Activated CD4-positive, alpha-beta memory T cell treated with anti-CD3 and anti-CD28 coated beads, Interleukin-2, amount 10 ng/mL, durations not matched to agents 7 days and 5 days (primary cell): ENCODE results near the gene ERG28. TPM values are rescaled to one million over a fixed set of nuclear protein-coding genes. Genes with fewer than 3 reads are reported as not detected.

Experiments
- CTCF ChIA-PET: fragments of 350-600 bp; sonication (Branson Sonifier 250); formaldehyde crosslinking; loops from one replicate; lab custom pipeline; 2021; ENCODE audit warnings: antibody characterized with exemption, inconsistent platforms; lab: Charles Lee
- POLR2A ChIA-PET: fragments of 350-600 bp; sonication (Branson Sonifier 250); formaldehyde crosslinking; loops from one replicate; lab custom pipeline; 2021; ENCODE audit warnings: antibody characterized with exemption; lab: Charles Lee
- DNase-seq: peaks from one replicate; pipeline ENCODE4 v3.0.0-alpha.2; 2020
- H3K27ac Mint-ChIP-seq: one replicate; pipeline ENCODE4 v1.8.0; 2021; ENCODE audit warnings: mild to moderate bottlenecking, mixed read lengths
- H3K27me3 Mint-ChIP-seq: one replicate; pipeline ENCODE4 v1.8.0; 2021; ENCODE audit warnings: mixed read lengths
- H3K36me3 Mint-ChIP-seq: one replicate; pipeline ENCODE4 v1.8.0; 2021; ENCODE audit warnings: low read depth, mixed read lengths
- H3K4me1 Mint-ChIP-seq: one replicate; pipeline ENCODE4 v1.8.0; 2021; ENCODE audit warnings: mixed read lengths
- H3K4me3 Mint-ChIP-seq: one replicate; pipeline ENCODE4 v1.8.0; 2021; ENCODE audit warnings: mild to moderate bottlenecking, mixed read lengths
- H3K9me3 Mint-ChIP-seq: one replicate; pipeline ENCODE4 v1.8.0; 2021; ENCODE audit warnings: mixed read lengths
- total RNA-seq, 2 experiments: library from RNA; stranded (reverse); gene quantifications; one replicate each; pipeline ENCODE4 v1.2.3, GENCODE V29; 2021

ERG28 gene
- total RNA-seq, 2 experiments from 2014 or later = 26.9 to 29.4 TPM

GRCh38 chr14:75654127-75654732 lies 6.4 kb downstream of the ERG28 start:
- CTCF ChIA-PET = interaction anchor here (0.8 to 16.1 kb wide), 24 partner anchors 9 to 349 kb away, joined by 3 to 185 read pairs (median 3); partner anchors contain the start of gene FLVCR2
- Mint-ChIP-seq H3K9me3 (no peaks in the 10 kb centered on the region), H3K27ac (no peak overlapping the region), H3K27me3 (no peaks in the 10 kb centered on the region), H3K4me1 (peaks cover 13% of the 10 kb centered on the region), H3K4me3 (no peak overlapping the region), H3K36me3 (peaks cover 54% of the 10 kb centered on the region)
- peak; percentile 83 for DNase-seq
- POLR2A ChIA-PET = no interaction called here

DNA sequence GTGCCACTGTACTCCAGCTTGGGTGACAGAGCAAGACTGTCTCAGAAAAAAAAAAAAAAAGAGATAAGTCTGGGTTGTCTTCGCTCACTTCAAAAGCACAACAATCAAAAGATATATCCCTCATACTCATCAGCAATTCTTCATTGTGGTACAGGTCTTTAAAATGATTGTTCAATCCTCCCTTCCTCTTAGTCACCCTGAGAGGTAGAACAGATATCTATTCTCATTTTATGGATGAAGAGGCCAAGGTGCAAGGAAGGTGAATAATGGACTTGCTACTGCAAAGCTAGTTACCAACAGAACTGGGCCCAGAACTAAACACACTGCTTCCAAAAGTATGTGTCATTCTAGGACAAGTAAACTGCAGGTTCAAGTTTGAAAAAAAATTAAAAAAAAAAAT lies 7.1 kb downstream of the ERG28 start:
- H3K4me1 Mint-ChIP-seq = peaks cover 9% of the 10 kb centered on the region

GRCh38 chr14:75650253-75651058 lies 10.2 kb downstream of the ERG28 start:
- ChIA-PET CTCF (interaction anchor here (0.8 to 16.1 kb wide), 3 partner anchors 10 to 342 kb away, joined by 3 to 185 read pairs (median 7); partner anchors contain the start of genes ERG28, FLVCR2 and TTLL5), POLR2A (interaction anchor here (0.9 to 1.9 kb wide), 3 partner anchors 10 to 316 kb away, joined by 3 to 4 read pairs (median 4); partner anchors contain the start of genes ERG28 and TTLL5)
- H3K4me3 Mint-ChIP-seq = no peak overlapping the region
- no peaks in the 10 kb centered on the region for H3K9me3 Mint-ChIP-seq
- H3K4me1 Mint-ChIP-seq = peaks cover 2% of the 10 kb centered on the region
- H3K27ac Mint-ChIP-seq = no peak overlapping the region
- no peaks in the 10 kb centered on the region for H3K27me3 Mint-ChIP-seq
- H3K36me3 Mint-ChIP-seq = peaks cover 53% of the 10 kb centered on the region
- DNase-seq = no peak

More for the DNA sequence above, 7.1 kb downstream of the ERG28 start:
- no peak overlapping the region for H3K27ac Mint-ChIP-seq
- CTCF ChIA-PET = interaction anchor here (0.8 to 16.1 kb wide), 19 partner anchors 8 to 348 kb away, joined by 3 to 185 read pairs (median 3); partner anchors contain the start of gene FLVCR2
- POLR2A ChIA-PET = no interaction called here
- H3K9me3 Mint-ChIP-seq = no peaks in the 10 kb centered on the region
- no peak for DNase-seq
- H3K36me3 Mint-ChIP-seq = peaks cover 57% of the 10 kb centered on the region
- H3K4me3 Mint-ChIP-seq = no peak overlapping the region
- H3K27me3 Mint-ChIP-seq = no peaks in the 10 kb centered on the region

DNA sequence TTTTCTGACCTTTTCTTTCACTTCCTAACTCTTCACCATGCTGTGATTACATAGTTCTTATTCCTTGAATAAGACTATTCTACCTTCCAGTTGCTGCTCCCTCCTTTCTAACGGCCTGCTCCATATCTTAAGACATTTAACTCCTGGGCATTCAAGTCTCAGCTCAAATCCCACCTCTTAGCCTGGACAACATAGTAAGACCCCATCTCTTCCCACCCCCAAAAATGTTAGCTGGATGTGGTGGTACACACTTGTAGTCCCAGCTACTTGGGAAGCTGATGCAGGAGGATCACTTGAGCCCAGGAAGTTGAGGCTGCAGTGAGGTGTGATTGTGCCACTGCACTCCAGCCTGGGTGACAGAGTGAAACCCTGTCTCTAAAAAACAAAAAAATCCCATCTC lies 10.9 kb downstream of the ERG28 start:
- H3K27ac Mint-ChIP-seq = no peak overlapping the region
- no peaks in the 10 kb centered on the region for H3K9me3 Mint-ChIP-seq
- no peaks in the 10 kb centered on the region for H3K27me3 Mint-ChIP-seq
- ChIA-PET POLR2A (interaction anchor here (0.9 to 1.9 kb wide), 3 partner anchors 11 to 336 kb away, joined by 3 to 4 read pairs (median 3); partner anchors contain the start of genes ERG28, IFT43 and TTLL5), CTCF (interaction anchor here (2.3 to 16.1 kb wide), 2 partner anchors 11 to 73 kb away, joined by 7 to 185 read pairs; partner anchors contain the start of genes ERG28, FLVCR2 and TTLL5)
- H3K4me1 Mint-ChIP-seq = peaks cover 2% of the 10 kb centered on the region
- DNase-seq = no peak
- no peak overlapping the region for H3K4me3 Mint-ChIP-seq
- H3K36me3 Mint-ChIP-seq = peaks cover 49% of the 10 kb centered on the region

DNA sequence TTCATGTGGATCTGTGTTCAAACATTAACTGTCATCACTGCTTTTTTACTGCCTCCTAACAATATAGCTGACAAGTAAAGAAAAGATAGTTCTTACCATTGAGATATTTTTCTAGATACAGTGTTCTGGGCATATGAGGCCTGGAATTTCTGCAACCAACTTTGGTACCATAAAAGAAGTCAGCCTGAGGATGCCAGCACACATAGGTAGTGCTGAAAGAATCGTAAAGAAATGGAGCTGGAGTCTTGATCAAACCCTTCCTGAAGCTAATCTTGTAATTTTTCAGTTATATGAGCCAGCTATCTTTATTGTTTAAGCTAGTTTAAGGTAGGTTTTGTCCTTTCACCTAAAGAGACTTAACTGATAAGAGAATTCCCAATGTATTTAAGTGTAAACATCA lies 11.3 kb downstream of the ERG28 start:
- CTCF ChIA-PET = interaction anchor here (2.3 to 16.1 kb wide), 2 partner anchors 11 to 72 kb away, joined by 7 to 185 read pairs; partner anchors contain the start of genes ERG28, FLVCR2 and TTLL5
- POLR2A ChIA-PET = interaction anchor here (0.9 to 1.9 kb wide), 3 partner anchors 11 to 337 kb away, joined by 3 to 4 read pairs (median 3); partner anchors contain the start of genes ERG28, IFT43 and TTLL5
- no peak overlapping the region for H3K4me3 Mint-ChIP-seq
- no peaks in the 10 kb centered on the region for H3K9me3 Mint-ChIP-seq
- no peak for DNase-seq
- H3K27ac Mint-ChIP-seq = no peak overlapping the region
- peaks cover 2% of the 10 kb centered on the region for H3K4me1 Mint-ChIP-seq
- H3K36me3 Mint-ChIP-seq = peaks cover 47% of the 10 kb centered on the region
- H3K27me3 Mint-ChIP-seq = no peaks in the 10 kb centered on the region

- no peaks in the 10 kb centered on the region for H3K4me1 Mint-ChIP-seq
- no peak overlapping the region for H3K4me3 Mint-ChIP-seq
- H3K27ac Mint-ChIP-seq = peak overlapping the region; percentile 21
- H3K9me3 Mint-ChIP-seq = no peaks in the 10 kb centered on the region
- peaks cover 40% of the 10 kb centered on the region for H3K36me3 Mint-ChIP-seq
- DNase-seq = no peak
- no peaks in the 10 kb centered on the region for H3K27me3 Mint-ChIP-seq
- ChIA-PET CTCF (interaction anchor here (16.1 kb wide), 1 partner anchor 71 kb away, joined by 185 read pairs; the partner anchor contains the start of gene FLVCR2), POLR2A (no interaction called here)
Measured at GRCh38 chr14:75648066-75648838, 12.4 kb downstream of the ERG28 start.

- H3K9me3 Mint-ChIP-seq = no peaks in the 10 kb centered on the region
- ChIA-PET CTCF (interaction anchor here (16.1 kb wide), 1 partner anchor 71 kb away, joined by 185 read pairs; the partner anchor contains the start of gene FLVCR2), POLR2A (no interaction called here)
- no peaks in the 10 kb centered on the region for H3K27me3 Mint-ChIP-seq
- H3K4me3 Mint-ChIP-seq = no peak overlapping the region
- no peak for DNase-seq
- H3K4me1 Mint-ChIP-seq = no peaks in the 10 kb centered on the region
- H3K27ac Mint-ChIP-seq = no peak overlapping the region
- peaks cover 35% of the 10 kb centered on the region for H3K36me3 Mint-ChIP-seq
Measured at GRCh38 chr14:75647640-75648039, 13.0 kb downstream of the ERG28 start.

DNA sequence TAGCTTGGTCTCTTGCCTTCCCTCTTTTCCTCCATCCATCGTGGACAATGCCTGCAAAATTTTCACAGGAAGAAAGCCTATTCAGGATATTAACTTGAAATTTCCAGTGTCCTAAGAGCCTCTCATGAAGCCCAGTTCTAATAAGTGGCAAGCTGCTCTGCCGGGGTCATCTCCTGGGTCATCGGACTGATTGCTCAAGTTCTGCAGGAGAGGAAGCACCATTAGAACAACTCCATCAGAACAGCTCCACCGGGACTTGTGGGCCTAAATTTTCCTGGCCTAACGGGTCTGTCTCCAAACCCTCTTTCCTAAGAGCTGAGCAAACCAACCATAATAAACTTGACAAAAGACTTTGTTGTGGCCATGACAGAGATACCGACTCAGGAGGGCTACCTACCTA lies 13.9 kb downstream of the ERG28 start:
- no peaks in the 10 kb centered on the region for H3K4me1 Mint-ChIP-seq
- H3K27ac Mint-ChIP-seq = no peak overlapping the region
- peaks cover 32% of the 10 kb centered on the region for H3K36me3 Mint-ChIP-seq
- H3K4me3 Mint-ChIP-seq = no peak overlapping the region
- POLR2A ChIA-PET = interaction anchor here (0.7 kb wide), 1 partner anchor 69 kb away, joined by 3 read pairs; no protein-coding TSS in a partner anchor
- H3K9me3 Mint-ChIP-seq = no peaks in the 10 kb centered on the region
- H3K27me3 Mint-ChIP-seq = no peaks in the 10 kb centered on the region
- DNase-seq = no peak
- CTCF ChIA-PET = interaction anchor here (16.1 kb wide), 1 partner anchor 70 kb away, joined by 185 read pairs; the partner anchor contains the start of gene FLVCR2

- no peak for DNase-seq
- no peaks in the 10 kb centered on the region for H3K9me3 Mint-ChIP-seq
- peaks cover 18% of the 10 kb centered on the region for H3K36me3 Mint-ChIP-seq
- ChIA-PET CTCF (interaction anchor here (0.7 to 2.7 kb wide), 3 partner anchors 9 to 67 kb away, joined by 3 to 8 read pairs (median 3); no protein-coding TSS in a partner anchor), POLR2A (no interaction called here)
- H3K27me3 Mint-ChIP-seq = no peaks in the 10 kb centered on the region
- H3K27ac Mint-ChIP-seq = no peak overlapping the region
- H3K4me3 Mint-ChIP-seq = no peak overlapping the region
- no peaks in the 10 kb centered on the region for H3K4me1 Mint-ChIP-seq
Measured at GRCh38 chr14:75645056-75645455, 15.6 kb downstream of the ERG28 start.

DNA sequence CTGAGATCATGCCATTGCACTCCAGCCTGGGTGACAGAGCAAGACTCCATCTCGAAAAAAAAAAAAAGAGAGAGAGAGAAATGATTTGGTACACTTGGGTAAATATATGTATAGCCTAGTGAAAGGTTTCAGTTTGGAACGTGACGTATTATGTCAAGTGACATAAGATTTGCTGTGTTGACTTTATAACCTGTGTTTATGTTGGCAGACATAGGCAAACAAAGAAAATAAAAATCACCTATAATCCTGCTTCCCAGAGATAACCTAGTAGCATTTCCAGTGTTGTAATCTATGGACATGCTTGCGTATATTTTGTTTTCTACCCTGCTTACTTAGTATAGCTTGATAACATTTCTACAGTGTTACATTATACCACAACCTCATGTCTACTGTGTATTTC lies 16.7 kb downstream of the ERG28 start:
- no peak overlapping the region for H3K4me3 Mint-ChIP-seq
- no peak overlapping the region for H3K27ac Mint-ChIP-seq
- no peaks in the 10 kb centered on the region for H3K4me1 Mint-ChIP-seq
- H3K36me3 Mint-ChIP-seq = peaks cover 8% of the 10 kb centered on the region
- no peak for DNase-seq
- H3K9me3 Mint-ChIP-seq = no peaks in the 10 kb centered on the region
- POLR2A ChIA-PET = no interaction called here
- H3K27me3 Mint-ChIP-seq = no peaks in the 10 kb centered on the region
- CTCF ChIA-PET = interaction anchor here (1.5 to 2.7 kb wide), 2 partner anchors 10 to 66 kb away, joined by 3 to 8 read pairs; no protein-coding TSS in a partner anchor

DNA sequence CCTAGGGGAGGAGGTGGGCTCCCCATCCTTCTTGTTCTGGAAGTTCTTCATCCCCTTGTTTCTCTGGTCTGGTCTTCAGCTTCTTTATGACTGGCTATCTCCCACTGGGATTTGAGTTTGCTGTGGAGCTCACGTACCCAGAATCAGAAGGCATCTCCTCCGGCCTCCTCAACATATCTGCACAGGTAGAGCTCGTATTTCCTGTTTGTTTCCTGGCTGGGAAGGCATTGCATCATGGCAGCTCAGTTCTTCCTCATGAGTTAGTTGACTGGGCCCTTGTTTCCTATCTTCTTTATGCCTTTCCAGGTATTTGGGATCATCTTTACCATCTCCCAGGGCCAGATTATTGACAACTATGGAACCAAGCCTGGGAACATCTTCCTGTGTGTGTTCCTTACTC lies 19.8 kb downstream of the ERG28 start:
- ChIA-PET CTCF (interaction anchor here (1.5 kb wide), 1 partner anchor 13 kb away, joined by 5 read pairs; no protein-coding TSS in a partner anchor), POLR2A (no interaction called here)
- Mint-ChIP-seq H3K4me1 (no peaks in the 10 kb centered on the region), H3K27ac (no peak overlapping the region), H3K36me3 (no peaks in the 10 kb centered on the region), H3K4me3 (no peak overlapping the region), H3K9me3 (no peaks in the 10 kb centered on the region), H3K27me3 (no peaks in the 10 kb centered on the region)
- no peak for DNase-seq
